Activated CD4-positive, alpha-beta memory T cell treated with anti-CD3 and anti-CD28 coated beads for 36 hours (primary cell): ENCODE measurements around the gene ZMIZ1. TPM values are rescaled to one million over a fixed set of nuclear protein-coding genes. Genes with fewer than 3 reads are reported as not detected.

ENCODE experiments used
- CTCF ChIA-PET: fragments of 350-600 bp; sonication (Branson Sonifier 250); formaldehyde crosslinking; loops from one replicate; lab custom pipeline; 2021; ENCODE audit warnings: antibody characterized with exemption, inconsistent platforms; lab: Charles Lee
- POLR2A ChIA-PET: fragments of 350-600 bp; sonication (Branson Sonifier 250); formaldehyde crosslinking; loops from one replicate; lab custom pipeline; 2021; ENCODE audit warnings: antibody characterized with exemption; lab: Charles Lee
- DNase-seq: peaks from one replicate; pipeline ENCODE4 v3.0.0-alpha.2; 2020
- H3K27ac Mint-ChIP-seq: one replicate; pipeline ENCODE4 v1.8.0; 2021; ENCODE audit warnings: mixed read lengths
- H3K27me3 Mint-ChIP-seq: one replicate; pipeline ENCODE4 v1.8.0; 2021; ENCODE audit warnings: mixed read lengths
- H3K36me3 Mint-ChIP-seq: one replicate; pipeline ENCODE4 v1.8.0; 2021; ENCODE audit warnings: mixed read lengths
- H3K4me1 Mint-ChIP-seq: one replicate; pipeline ENCODE4 v1.8.0; 2021; ENCODE audit warnings: low read depth, mixed read lengths
- H3K4me3 Mint-ChIP-seq: one replicate; pipeline ENCODE4 v1.8.0; 2021; ENCODE audit warnings: mild to moderate bottlenecking, mixed read lengths
- H3K9me3 Mint-ChIP-seq: one replicate; pipeline ENCODE4 v1.8.0; 2021; ENCODE audit warnings: mixed read lengths
- intact Hi-C: fragments of 100-400 bp; cut with micrococcal nuclease; formaldehyde crosslinking; loops from one replicate; pipeline ENCODE4 v1.15.1; 2023
- total RNA-seq, 2 experiments: library from RNA; stranded (reverse); gene quantifications; one replicate each; pipeline ENCODE4 v1.2.3, GENCODE V29; 2021

ZMIZ1 gene
- total RNA-seq, 2 experiments from 2014 or later = 28.5 to 29.2 TPM

GRCh38 chr10:79243181-79244067, 174.7 kb downstream of the ZMIZ1 start:
- H3K4me1 Mint-ChIP-seq = peaks cover 62% of the 10 kb centered on the region
- POLR2A ChIA-PET = interaction anchor here (0.6 to 4.1 kb wide), 5 partner anchors 22 to 960 kb away, joined by 3 to 19 read pairs (median 7); no protein-coding TSS in a partner anchor
- peak overlapping the region; percentile 82 for H3K4me3 Mint-ChIP-seq
- DNase-seq = peak; percentile 84
- H3K27ac Mint-ChIP-seq = peak overlapping the region; percentile 84
- CTCF ChIA-PET = interaction anchor here (1.2 kb wide), 1 partner anchor 44 kb away, joined by 3 read pairs; no protein-coding TSS in a partner anchor
- no peaks in the 10 kb centered on the region for H3K27me3 Mint-ChIP-seq
- peaks cover 6% of the 10 kb centered on the region for H3K36me3 Mint-ChIP-seq
- no peaks in the 10 kb centered on the region for H3K9me3 Mint-ChIP-seq
- intact Hi-C loops = loop anchor here (1.0 to 5.0 kb wide), 4 partner anchors 103 to 941 kb away; partner anchors contain the start of genes PPIF, ZCCHC24 and ZMIZ1

- POLR2A ChIA-PET = interaction anchor here (0.8 to 4.1 kb wide), 2 partner anchors 21 to 42 kb away, joined by 4 to 19 read pairs; no protein-coding TSS in a partner anchor
- intact Hi-C loops = loop anchor here (1.0 to 5.0 kb wide), 2 partner anchors 177 to 201 kb away; partner anchors contain the start of genes ZCCHC24 and ZMIZ1
- no peak for DNase-seq
- CTCF ChIA-PET = interaction anchor here (1.2 to 1.5 kb wide), 2 partner anchors 44 to 104 kb away, joined by 3 read pairs; no protein-coding TSS in a partner anchor
- peaks cover 68% of the 10 kb centered on the region for H3K4me1 Mint-ChIP-seq
- no peaks in the 10 kb centered on the region for H3K27me3 Mint-ChIP-seq
- no peaks in the 10 kb centered on the region for H3K9me3 Mint-ChIP-seq
- peaks cover 6% of the 10 kb centered on the region for H3K36me3 Mint-ChIP-seq
- peak overlapping the region; percentile 82 for H3K4me3 Mint-ChIP-seq
- peak overlapping the region; percentile 84 for H3K27ac Mint-ChIP-seq
These were observed 175.3 kb downstream of the ZMIZ1 start for GRCh38 chr10:79244068-79244442.

DNA sequence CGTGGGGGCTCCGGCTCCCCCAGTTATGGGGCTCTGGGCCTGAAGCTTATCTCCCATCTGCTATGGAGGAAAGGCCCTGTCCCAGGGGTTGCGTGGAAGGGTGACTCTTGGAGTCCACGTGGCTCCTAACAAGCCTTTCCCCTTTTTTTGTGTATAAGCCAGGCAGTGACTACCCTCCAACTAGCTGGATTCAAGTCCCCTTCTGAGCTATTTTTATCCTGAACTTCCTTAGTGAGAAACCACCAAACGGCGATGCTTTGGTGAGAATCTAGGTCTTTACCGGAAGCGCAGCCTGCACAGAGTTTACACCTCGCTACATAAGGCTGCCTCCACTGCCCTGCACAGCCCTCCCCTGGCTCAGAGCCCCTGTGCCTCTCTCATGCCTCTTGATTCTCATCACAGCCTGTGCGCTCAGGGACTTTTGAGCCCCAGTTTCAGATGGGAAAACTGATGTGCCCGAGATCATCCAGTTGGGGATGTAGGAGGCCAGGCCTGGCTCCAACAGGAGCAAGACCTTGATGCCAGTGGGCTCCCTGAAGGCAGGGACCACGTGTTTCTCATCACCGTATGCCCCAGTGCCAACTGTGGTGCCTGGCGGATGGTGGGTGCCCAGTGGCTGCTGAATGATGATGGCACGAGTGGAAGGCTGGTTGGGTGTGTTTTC, 176.2 kb downstream of the ZMIZ1 start:
- H3K4me1 Mint-ChIP-seq = peaks cover 72% of the 10 kb centered on the region
- CTCF ChIA-PET = interaction anchor here (1.5 kb wide), 1 partner anchor 103 kb away, joined by 3 read pairs; no protein-coding TSS in a partner anchor
- POLR2A ChIA-PET = interaction anchor here (4.1 kb wide), 1 partner anchor 41 kb away, joined by 19 read pairs; no protein-coding TSS in a partner anchor
- H3K36me3 Mint-ChIP-seq = peaks cover 6% of the 10 kb centered on the region
- H3K9me3 Mint-ChIP-seq = no peaks in the 10 kb centered on the region
- H3K27me3 Mint-ChIP-seq = no peaks in the 10 kb centered on the region
- intact Hi-C loops = loop anchor here (1.0 to 5.0 kb wide), 2 partner anchors 178 to 200 kb away; partner anchors contain the start of genes ZCCHC24 and ZMIZ1
- peak overlapping the region; percentile 84 for H3K27ac Mint-ChIP-seq
- peak; percentile 51 for DNase-seq
- H3K4me3 Mint-ChIP-seq = peak overlapping the region; percentile 82

DNA sequence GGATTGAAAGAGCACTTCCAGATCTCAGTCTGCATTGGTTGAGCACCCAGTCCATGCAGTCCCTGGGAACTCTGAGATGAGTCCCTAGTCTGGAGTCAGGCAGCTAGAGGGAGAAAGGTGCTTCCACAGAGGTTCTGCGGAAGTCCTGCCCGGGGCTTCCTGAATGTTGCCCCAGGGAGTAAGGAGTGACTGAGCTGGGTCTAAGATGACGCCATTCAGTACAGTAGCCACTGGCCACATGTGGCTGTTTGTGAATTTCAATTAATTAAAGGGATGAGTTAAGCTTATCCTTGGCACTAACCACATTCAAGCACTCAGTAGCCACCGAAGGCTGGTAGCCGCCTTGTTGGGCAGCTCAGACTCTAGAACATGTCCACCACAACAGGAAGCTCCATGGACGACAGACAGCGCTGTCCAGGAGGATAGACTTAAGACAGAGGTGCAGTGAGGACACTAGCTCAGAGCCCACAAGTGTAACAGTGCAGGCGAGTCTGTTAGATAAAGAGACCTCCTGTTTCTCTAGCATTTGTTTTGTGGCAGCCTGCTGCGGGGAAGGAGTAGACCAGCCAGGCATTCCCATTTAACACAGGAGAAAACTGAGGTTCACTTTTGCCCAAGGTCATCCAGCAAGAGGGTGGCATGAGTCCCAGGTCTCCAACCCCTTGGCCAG, 176.9 kb downstream of the ZMIZ1 start:
- H3K4me3 Mint-ChIP-seq = peak overlapping the region; percentile 82
- H3K27me3 Mint-ChIP-seq = no peaks in the 10 kb centered on the region
- intact Hi-C loops = no loop called here
- peaks cover 76% of the 10 kb centered on the region for H3K4me1 Mint-ChIP-seq
- no peak for DNase-seq
- ChIA-PET CTCF (interaction anchor here (1.5 kb wide), 1 partner anchor 102 kb away, joined by 3 read pairs; no protein-coding TSS in a partner anchor), POLR2A (interaction anchor here (4.1 kb wide), 1 partner anchor 40 kb away, joined by 19 read pairs; no protein-coding TSS in a partner anchor)
- H3K27ac Mint-ChIP-seq = peak overlapping the region; percentile 84
- H3K36me3 Mint-ChIP-seq = peaks cover 6% of the 10 kb centered on the region
- H3K9me3 Mint-ChIP-seq = no peaks in the 10 kb centered on the region

- POLR2A ChIA-PET = no interaction called here
- Mint-ChIP-seq H3K36me3 (peaks cover 6% of the 10 kb centered on the region), H3K4me3 (no peak overlapping the region), H3K9me3 (no peaks in the 10 kb centered on the region), H3K4me1 (peaks cover 76% of the 10 kb centered on the region), H3K27me3 (no peaks in the 10 kb centered on the region), H3K27ac (no peak overlapping the region)
- CTCF ChIA-PET = no interaction called here
- intact Hi-C loops = no loop called here
- DNase-seq = no peak
These were observed 177.4 kb downstream of the ZMIZ1 start for GRCh38 chr10:79246209-79246581.

DNA sequence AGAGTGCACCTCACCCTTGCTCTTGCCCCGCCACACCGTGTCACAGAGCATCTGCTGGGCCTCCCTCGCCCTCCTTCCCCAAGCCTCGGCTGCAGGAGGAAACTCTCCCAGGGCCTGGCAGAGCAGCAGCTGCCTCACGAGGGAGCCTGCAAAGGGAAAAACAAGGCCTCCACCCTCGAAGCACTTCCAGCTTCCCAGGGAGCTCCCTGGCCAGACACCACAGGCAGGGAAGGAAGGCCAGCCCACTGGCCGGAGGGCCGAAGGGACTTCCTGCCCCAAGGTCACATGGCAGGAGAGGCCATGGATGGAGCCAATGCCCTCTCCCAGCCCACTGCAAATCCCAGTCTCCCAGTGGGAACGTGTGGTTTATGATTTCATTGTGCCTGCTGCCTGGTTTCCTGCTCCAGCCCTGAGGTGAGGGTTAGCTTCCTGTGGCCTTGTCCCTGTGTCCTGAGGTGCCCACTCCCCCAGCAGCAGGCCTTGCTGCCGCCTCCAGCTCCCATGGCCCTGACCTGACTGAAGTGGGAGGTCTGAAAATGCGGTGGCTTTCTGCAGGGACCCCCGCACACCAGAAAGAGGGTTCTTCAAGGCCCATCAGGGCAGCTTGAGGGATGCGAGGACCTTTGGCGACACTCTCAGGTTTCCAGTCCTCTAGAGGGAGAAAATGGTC, 178.0 kb downstream of the ZMIZ1 start:
- no peak overlapping the region for H3K4me3 Mint-ChIP-seq

GRCh38 chr10:79247373-79248137, 178.8 kb downstream of the ZMIZ1 start:
- H3K9me3 Mint-ChIP-seq = no peaks in the 10 kb centered on the region
- H3K4me3 Mint-ChIP-seq = no peak overlapping the region
- POLR2A ChIA-PET = interaction anchor here (1.0 to 1.6 kb wide), 3 partner anchors 10 to 100 kb away, joined by 4 to 5 read pairs (median 4); no protein-coding TSS in a partner anchor
- intact Hi-C loops = loop anchor here (1.0 to 2.0 kb wide), 2 partner anchors 19 to 38 kb away; no protein-coding TSS in a partner anchor
- H3K27ac Mint-ChIP-seq = peak overlapping the region; percentile 62
- H3K4me1 Mint-ChIP-seq = peaks cover 70% of the 10 kb centered on the region
- peak; percentile 53 for DNase-seq
- CTCF ChIA-PET = interaction anchor here (1.2 kb wide), 1 partner anchor 180 kb away, joined by 3 read pairs; no protein-coding TSS in a partner anchor
- H3K27me3 Mint-ChIP-seq = no peaks in the 10 kb centered on the region
- peaks cover 6% of the 10 kb centered on the region for H3K36me3 Mint-ChIP-seq

More for the DNA sequence above, 178.0 kb downstream of the ZMIZ1 start:
- intact Hi-C loops = no loop called here
- DNase-seq = no peak
- CTCF ChIA-PET = no interaction called here
- H3K36me3 Mint-ChIP-seq = peaks cover 6% of the 10 kb centered on the region
- H3K27me3 Mint-ChIP-seq = no peaks in the 10 kb centered on the region
- POLR2A ChIA-PET = interaction anchor here (1.6 kb wide), 1 partner anchor 11 kb away, joined by 4 read pairs; no protein-coding TSS in a partner anchor
- no peaks in the 10 kb centered on the region for H3K9me3 Mint-ChIP-seq
- H3K4me1 Mint-ChIP-seq = peaks cover 73% of the 10 kb centered on the region
- no peak overlapping the region for H3K27ac Mint-ChIP-seq

DNA sequence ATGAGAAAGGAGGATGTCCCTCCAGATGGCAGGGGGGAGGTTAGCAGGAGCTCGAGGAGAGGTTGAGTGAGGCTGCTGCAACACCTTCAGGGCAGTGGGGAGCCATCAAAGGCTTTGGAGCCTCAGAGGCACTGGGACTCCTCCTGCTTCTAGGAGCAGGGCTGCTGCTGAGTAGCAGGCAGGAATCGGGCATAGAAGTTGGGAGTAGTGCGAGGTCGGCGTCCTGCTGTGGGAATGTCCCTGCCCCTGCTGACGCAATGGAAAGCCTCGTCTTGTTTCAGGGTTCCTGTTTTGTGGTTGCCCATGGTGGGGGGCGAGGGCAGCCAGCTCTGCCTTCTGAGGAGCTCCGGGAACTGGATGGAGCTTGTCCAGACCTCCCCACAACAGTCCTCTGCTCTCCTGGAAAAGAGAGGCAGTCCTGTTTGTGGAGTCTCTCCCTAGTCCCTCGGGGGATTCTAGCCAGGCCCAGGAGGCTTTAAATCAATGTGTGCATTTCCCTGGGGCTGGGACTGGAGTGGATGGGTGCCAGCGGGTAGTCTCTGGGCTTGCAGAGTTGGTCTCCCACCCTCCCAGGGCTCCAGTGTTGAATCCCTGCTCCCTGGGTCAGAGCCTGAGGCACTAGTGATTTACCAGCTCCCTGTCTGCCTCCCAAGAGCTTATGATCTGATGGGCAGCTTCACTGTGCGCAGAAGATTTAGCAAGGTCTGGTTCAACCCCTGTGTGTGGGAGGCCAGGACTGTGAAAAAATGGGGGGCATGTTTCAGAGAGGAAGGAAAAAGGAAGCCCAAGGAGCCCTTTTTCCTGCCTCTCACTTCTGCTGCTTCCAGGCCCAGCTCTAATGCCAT, 179.8 kb downstream of the ZMIZ1 start:
- intact Hi-C loops = loop anchor here (1.0 to 2.0 kb wide), 2 partner anchors 18 to 37 kb away; no protein-coding TSS in a partner anchor
- DNase-seq = peak; percentile 40
- CTCF ChIA-PET = interaction anchor here (0.6 to 1.2 kb wide), 3 partner anchors 36 to 948 kb away, joined by 3 to 4 read pairs (median 4); no protein-coding TSS in a partner anchor
- Mint-ChIP-seq H3K27ac (peak overlapping the region; percentile 62), H3K9me3 (no peaks in the 10 kb centered on the region), H3K36me3 (peaks cover 6% of the 10 kb centered on the region), H3K4me1 (peaks cover 70% of the 10 kb centered on the region), H3K27me3 (no peaks in the 10 kb centered on the region), H3K4me3 (peak overlapping the region; percentile 36)
- POLR2A ChIA-PET = interaction anchor here (1.0 to 1.6 kb wide), 3 partner anchors 9 to 99 kb away, joined by 4 to 5 read pairs (median 4); no protein-coding TSS in a partner anchor
